OCI-LY1 (cell line): ENCODE results near the gene SULT1E1.

Source experiments
- EZH2 ChIP-seq: fragments of 200-600 bp; sonication (generic), shearing (Covaris generic); IDR thresholded peaks from 2 replicates; pipeline ENCODE4 v1.8.0; 2017; ENCODE audit warnings: borderline replicate concordance, mixed run types, mild to moderate bottlenecking, antibody characterized with exemption, low read length, moderate library complexity, mixed read lengths
- TF ChIP-seq, protein P1 (sequence below): fragments of 200-600 bp; sonication (generic), shearing (Covaris generic); IDR thresholded peaks from 2 replicates; pipeline ENCODE4 v1.5.1; 2017; ENCODE audit warnings: mild to moderate bottlenecking, antibody characterized with exemption, low read length, moderate library complexity, mixed read lengths

DNA sequence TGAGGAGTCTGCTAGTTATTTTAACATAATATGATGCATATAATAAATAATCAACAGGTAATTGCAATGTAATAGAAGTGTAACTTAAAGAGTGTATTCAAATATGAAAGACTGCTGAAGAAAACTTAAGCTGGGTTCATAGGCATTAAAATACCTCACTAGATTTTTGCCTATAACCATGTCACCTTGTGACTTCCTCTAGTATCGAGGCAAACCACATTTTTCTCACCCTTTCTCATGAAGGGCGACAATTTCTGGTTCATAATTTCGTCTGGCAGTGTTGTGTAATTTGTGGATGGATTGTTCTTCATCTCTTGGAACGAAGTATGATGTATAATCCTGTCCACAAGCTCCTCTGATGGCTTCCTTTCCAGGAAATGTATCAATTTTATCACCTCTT is 16.0 kb downstream of the SULT1E1 start:
- TF ChIP-seq, protein P1, sequence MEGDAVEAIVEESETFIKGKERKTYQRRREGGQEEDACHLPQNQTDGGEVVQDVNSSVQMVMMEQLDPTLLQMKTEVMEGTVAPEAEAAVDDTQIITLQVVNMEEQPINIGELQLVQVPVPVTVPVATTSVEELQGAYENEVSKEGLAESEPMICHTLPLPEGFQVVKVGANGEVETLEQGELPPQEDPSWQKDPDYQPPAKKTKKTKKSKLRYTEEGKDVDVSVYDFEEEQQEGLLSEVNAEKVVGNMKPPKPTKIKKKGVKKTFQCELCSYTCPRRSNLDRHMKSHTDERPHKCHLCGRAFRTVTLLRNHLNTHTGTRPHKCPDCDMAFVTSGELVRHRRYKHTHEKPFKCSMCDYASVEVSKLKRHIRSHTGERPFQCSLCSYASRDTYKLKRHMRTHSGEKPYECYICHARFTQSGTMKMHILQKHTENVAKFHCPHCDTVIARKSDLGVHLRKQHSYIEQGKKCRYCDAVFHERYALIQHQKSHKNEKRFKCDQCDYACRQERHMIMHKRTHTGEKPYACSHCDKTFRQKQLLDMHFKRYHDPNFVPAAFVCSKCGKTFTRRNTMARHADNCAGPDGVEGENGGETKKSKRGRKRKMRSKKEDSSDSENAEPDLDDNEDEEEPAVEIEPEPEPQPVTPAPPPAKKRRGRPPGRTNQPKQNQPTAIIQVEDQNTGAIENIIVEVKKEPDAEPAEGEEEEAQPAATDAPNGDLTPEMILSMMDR, result no peak
- TF ChIP-seq EZH2, result no peak
